GM12873 (cell line): ENCODE measurements around the gene CACNG1.

ENCODE experiments used
- CTCF ChIP-seq: IDR thresholded peaks from 2 replicates; pipeline ENCODE4 v1.5.1; 2012; ENCODE audit warnings: low read depth, mild to moderate bottlenecking, moderate library complexity, low read length, control low read depth; ENCODE audit not compliant: insufficient read depth; ENCODE audit errors: missing control alignments

CACNG1 gene

GRCh38 chr17:67008101-67008500 is 36.3 kb upstream of the CACNG1 start:
- TF ChIP-seq CTCF, result no peak

DNA sequence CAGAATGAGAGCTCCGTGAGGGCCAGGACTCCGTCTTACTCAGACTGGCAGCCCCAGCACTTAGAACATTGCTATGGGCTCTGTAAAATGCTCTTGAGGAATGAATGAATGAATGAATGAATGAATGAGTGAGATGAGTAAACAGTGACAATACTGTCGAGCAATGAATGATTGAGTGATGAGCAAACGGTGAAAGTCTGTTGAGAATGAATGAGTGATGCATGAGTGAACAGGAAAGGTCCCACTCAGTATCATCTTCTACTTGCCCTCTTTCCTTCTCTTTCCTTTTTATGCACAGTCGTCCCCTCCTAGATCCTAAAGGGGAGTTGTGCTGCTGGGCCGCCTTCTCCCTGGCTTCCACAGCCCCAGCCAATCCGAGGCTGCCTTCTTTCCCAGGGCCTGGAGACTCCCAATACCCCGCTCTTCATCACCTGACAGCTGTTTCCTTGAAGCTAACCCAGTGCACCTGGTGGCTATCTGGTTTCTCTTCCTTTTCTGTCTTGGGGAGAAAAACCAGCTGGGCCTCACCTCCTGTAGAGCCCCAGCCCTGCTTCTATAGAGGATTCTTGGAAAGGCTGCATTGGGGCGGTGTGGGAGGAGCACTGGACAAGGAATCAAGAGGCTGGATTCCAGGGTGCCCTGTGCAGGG is 32.7 kb upstream of the CACNG1 start:
- no peak for TF ChIP-seq CTCF

- no peak for TF ChIP-seq CTCF
These were observed 30.5 kb upstream of the CACNG1 start for GRCh38 chr17:67013891-67014290.

GRCh38 chr17:67015001-67015400 is 29.4 kb upstream of the CACNG1 start:
- TF ChIP-seq CTCF, result no peak

- no peak for TF ChIP-seq CTCF
These were observed 28.2 kb upstream of the CACNG1 start for GRCh38 chr17:67016039-67016762.

- no peak for TF ChIP-seq CTCF
These were observed 26.4 kb upstream of the CACNG1 start for GRCh38 chr17:67017910-67018309.

- TF ChIP-seq CTCF, result no peak
These were observed 25.6 kb upstream of the CACNG1 start for GRCh38 chr17:67018471-67019434.
